ENCODE measurements around the gene SNRPA1. TPM values are rescaled to one million over a fixed set of nuclear protein-coding genes. Genes with fewer than 3 reads are reported as not detected.

Gene SNRPA1
- total RNA-seq, 1 donor from 2014 or later: 13.3 TPM

- no peak for DNase-seq
Observed at GRCh38 chr15:101237251-101237650, 57.8 kb downstream of the SNRPA1 start.

DNA sequence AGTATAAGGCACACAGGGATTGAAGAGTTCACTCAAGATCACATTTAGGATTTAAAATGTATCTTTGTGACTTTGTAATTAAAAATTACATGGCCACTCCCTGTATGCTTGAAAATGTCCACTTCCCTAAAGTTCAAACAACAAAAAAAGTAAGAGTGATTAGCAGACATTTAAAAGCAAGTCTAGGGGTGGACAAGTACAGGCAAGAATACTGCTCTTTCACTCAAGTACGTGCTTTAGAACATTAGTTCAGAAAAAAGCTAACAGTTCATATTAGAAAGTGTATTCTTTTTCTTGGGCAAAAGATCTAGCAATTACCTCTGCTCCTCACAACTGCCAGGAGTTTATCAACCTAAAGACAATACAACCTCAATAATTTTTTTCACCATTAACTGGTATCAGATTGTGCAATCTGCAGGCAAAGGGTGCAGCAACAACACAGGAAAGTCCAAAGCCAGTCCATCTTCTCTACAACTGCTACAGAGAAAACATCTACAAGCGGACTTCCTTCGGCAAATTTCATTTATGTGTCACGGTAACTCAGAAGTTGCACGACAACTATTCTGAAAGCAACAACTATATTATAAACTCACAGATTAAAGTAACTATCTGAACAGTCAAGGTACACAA is 61.3 kb downstream of the SNRPA1 start:
- no peak for DNase-seq

DNA sequence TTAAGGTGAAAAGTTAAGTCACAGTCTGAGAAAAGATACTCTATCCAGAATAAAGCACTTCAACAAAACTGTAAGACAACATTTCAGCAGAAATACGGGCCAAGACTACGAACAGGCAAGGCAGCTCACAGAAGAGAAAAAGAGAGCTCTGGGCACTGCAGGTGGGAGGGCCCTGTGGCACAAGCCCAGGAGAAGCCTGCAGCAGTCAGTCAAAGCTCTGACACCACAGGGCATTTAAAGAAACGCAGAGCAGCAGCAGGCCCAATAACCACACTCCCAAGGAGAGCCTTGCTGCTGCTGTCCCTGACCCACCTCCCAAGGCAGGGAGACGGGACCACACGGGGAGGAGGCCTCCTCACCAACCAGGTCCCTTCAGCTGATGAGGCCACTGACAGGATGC is 62.4 kb downstream of the SNRPA1 start:
- DNase-seq: no peak

Other genes starting within 250 kb of the SNRPA1 start
- 47.7 and 49.0 TPM in 2 replicates for gene CHSY1, start 43.2 kb downstream of the SNRPA1 start, total RNA-seq
- gene SELENOS, start 17.8 kb downstream of the SNRPA1 start, total RNA-seq: 56.2 and 82.7 TPM in 2 replicates
- gene PCSK6, start 194.5 kb upstream of the SNRPA1 start, total RNA-seq: 24.0 and 24.8 TPM in 2 replicates